NT2/D1 (cell line): Measurements from ENCODE around the gene PTPN14.

Experiments
- SUZ12 ChIP-seq: IDR thresholded peaks from 2 replicates; pipeline ENCODE4 v1.6.1; 2011; ENCODE audit not compliant: insufficient read length, insufficient read depth; ENCODE audit errors: extremely low read depth
- YY1 ChIP-seq: IDR thresholded peaks from 2 replicates; pipeline ENCODE4 v1.6.1; 2011; ENCODE audit not compliant: insufficient read length, insufficient read depth
- ZNF274 ChIP-seq: IDR thresholded peaks from 2 replicates; pipeline ENCODE4 v1.6.1; 2011; ENCODE audit warnings: mild to moderate bottlenecking, low read depth, low read length

- TF ChIP-seq ZNF274 (no peak), YY1 (no peak), SUZ12 (no peak)
These were observed 99.8 kb downstream of the PTPN14 start for GRCh38 chr1:214451596-214451995.
